Measurements from ENCODE around the gene ANAPC1. TPM values are rescaled to one million over a fixed set of nuclear protein-coding genes. Genes with fewer than 3 reads are reported as not detected.
"Not testable (repeated sequence)": the region's sequence is repeated elsewhere in the genome, so short reads cannot be mapped to it uniquely, and the experiment has no call there.

Gene ANAPC1
- total and polyA plus RNA-seq, 4 donors: 17.4 to 54.6 (median 25.1) TPM

DNA sequence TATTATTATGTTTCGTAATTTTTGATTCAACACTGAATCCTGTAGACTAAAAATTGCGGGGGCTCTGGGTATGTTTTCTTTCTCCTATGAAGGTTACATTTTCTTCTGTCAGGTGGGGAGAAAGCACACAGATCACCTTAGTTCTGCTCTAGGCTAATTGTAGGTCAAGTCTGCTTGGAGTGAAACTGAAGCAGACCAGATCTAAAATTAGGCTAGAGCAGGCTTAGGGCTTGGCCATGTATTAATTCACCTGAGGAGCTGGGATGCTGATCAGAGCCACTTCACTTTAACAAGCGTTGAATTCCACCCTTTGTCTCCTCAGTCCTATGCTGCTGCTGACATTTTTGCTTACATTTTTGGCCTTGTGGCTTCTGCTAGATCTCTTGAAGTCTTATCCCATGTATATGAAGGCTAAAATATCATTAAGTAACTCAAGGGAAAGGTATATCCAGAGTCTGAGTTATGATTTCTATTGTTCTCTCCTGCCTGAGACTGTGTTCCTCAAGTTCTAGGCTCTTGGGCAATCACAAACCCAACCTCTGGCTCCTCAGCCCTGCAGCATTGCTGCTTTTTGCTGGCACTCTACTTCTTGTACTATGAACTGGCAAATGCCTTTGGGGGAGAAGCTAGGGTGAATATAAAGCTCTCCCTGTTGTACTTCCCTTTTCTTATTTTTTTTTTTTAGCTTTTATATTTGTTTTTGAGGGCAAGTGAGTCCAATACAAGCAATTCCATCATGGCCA lies 112.9 kb downstream of the ANAPC1 start:
- not testable (repeated sequence) for DNase-seq (ENCODE audit: low read depth in 4 of 6, low spot score in 6 of 6); H3K36me3 ChIP-seq (ENCODE audit: control insufficient read depth, insufficient read depth, low read length); H3K4me1 ChIP-seq (ENCODE audit: control insufficient read depth, insufficient read depth, low read length); H3K27ac ChIP-seq (ENCODE audit: low read depth, low read length); H3K27me3 ChIP-seq (ENCODE audit: control insufficient read depth, insufficient read depth, low read length); H3K9me3 ChIP-seq (ENCODE audit: control insufficient read depth, insufficient read depth, low read length); H3K4me3 ChIP-seq (ENCODE audit: low read depth, low read length)
- WGBS (ENCODE audit: insufficient coverage): no CpG with 5 or more reads among the region's 3 CpGs

DNA sequence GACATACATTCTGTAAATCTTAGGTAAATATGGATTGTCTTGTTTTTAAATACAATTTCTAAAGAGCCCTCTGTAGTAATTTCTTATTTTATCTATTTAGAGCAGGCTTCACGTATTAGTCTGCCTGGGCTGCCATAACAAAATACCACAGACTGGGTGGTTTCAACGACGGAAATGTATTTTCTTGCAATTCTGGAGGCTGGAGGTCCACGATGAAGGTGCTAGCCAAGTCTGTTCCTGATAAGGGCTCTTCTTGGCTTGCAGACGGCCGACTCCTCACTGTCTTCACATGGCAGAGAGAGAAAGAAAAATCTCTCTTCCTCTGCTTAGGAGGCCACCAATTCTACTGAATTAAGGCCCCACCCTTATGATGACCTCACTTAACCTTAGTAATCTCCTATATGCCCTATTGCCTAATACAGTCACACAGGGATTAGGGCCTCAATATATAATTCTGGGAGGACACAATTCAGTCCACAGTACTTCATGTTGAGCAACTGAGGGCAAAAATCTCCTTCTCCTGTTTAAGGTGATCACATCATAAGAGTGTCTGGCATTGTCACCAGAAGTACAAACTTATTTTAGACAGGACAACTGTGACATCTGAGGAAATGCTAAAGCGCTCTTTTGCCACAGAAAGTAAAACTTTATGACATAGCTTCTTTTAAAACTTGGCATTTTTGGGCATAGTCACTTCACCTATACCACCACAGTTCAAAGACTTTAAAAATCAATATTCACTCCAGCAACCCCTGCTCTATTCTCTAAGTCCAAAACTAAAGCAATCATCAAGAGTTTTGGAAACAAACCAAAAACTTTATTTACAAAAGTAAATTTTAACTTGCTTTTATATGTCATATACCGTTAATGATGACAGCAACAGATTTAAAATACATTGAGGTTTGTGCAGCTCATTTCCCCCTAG lies 115.5 kb downstream of the ANAPC1 start:
- H3K9me3 ChIP-seq (ENCODE audit: control insufficient read depth, insufficient read depth, low read length): not testable (repeated sequence)
- no CpG with 5 or more reads among the region's 8 CpGs for WGBS (ENCODE audit: insufficient coverage)

DNA sequence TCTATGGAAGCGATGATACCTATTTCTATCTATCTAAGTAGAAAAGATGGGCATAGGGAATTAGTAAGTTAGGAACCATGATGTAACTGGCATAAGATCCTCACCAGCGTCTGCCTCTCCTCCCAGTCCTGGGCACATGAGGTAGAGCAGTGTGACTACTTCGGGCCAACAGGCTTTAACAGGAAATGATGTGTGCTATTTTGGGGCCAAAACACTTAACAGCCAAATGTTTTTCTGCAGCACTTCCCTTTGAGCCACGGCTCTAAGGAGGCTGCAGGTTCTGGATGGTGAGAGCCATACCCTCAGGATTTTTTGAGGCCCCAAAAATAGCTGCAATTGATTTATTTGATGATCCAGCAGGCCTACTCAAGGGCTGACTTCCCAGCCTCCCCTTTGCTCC lies 116.9 kb downstream of the ANAPC1 start:
- not testable (repeated sequence) for DNase-seq (ENCODE audit: low read depth in 4 of 6, low spot score in 6 of 6); H3K4me3 ChIP-seq (ENCODE audit: low read depth, low read length); H3K36me3 ChIP-seq (ENCODE audit: control insufficient read depth, insufficient read depth, low read length); H3K9me3 ChIP-seq (ENCODE audit: control insufficient read depth, insufficient read depth, low read length); H3K27me3 ChIP-seq (ENCODE audit: control insufficient read depth, insufficient read depth, low read length); H3K4me1 ChIP-seq (ENCODE audit: control insufficient read depth, insufficient read depth, low read length); H3K27ac ChIP-seq (ENCODE audit: low read depth, low read length)
- no CpG with 5 or more reads among the region's 4 CpGs for WGBS (ENCODE audit: insufficient coverage)

More for the DNA sequence above, 115.5 kb downstream of the ANAPC1 start:
- H3K27me3 ChIP-seq (ENCODE audit: control insufficient read depth, insufficient read depth, low read length); H3K36me3 ChIP-seq (ENCODE audit: control insufficient read depth, insufficient read depth, low read length); H3K4me3 ChIP-seq (ENCODE audit: low read depth, low read length); H3K27ac ChIP-seq (ENCODE audit: low read depth, low read length); H3K4me1 ChIP-seq (ENCODE audit: control insufficient read depth, insufficient read depth, low read length); DNase-seq (ENCODE audit: low read depth in 4 of 6, low spot score in 6 of 6): not testable (repeated sequence)

DNA sequence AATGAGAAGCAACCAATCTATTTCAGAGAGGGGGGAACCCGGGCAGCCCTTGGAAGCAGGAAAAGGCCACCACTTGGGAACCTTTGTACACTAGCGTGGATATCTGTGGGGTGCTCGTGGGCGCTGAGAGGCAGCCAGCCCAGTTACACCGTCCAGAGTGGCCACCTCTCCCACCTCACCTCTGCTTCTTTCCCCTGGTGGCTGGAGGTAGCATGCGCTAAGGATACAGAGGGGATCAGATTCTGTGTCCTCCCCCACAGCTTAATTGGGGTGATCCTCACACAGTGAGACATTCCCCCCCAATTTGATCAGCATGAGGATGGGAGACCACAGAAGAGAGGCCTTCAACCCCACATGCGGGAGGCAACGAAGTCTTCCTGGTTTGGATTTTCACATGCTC lies 117.7 kb downstream of the ANAPC1 start:
- WGBS (ENCODE audit: insufficient coverage): no CpG with 5 or more reads among the region's 8 CpGs
- H3K4me3 ChIP-seq (ENCODE audit: low read depth, low read length); H3K27me3 ChIP-seq (ENCODE audit: control insufficient read depth, insufficient read depth, low read length); DNase-seq (ENCODE audit: low read depth in 4 of 6, low spot score in 6 of 6); H3K4me1 ChIP-seq (ENCODE audit: control insufficient read depth, insufficient read depth, low read length); H3K9me3 ChIP-seq (ENCODE audit: control insufficient read depth, insufficient read depth, low read length); H3K36me3 ChIP-seq (ENCODE audit: control insufficient read depth, insufficient read depth, low read length); H3K27ac ChIP-seq (ENCODE audit: low read depth, low read length): not testable (repeated sequence)

DNA sequence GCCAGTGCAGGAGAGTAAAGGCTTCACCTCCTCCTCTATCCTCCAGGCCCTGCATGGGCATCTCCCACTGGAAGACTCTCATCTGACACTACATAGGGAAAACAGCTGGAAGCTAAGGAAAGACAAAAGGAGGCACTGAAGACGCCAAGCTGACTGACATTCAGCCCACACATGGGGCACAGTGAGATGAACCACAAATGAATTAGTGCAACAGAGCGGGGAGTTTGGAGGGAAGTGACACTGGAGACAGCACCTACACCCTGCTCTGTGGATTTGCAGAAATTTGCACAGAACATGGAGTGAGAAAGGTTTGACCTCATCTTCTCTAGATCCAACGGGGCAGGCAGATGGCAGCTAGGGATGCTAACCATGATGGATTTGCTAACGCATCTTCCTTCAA lies 119.8 kb downstream of the ANAPC1 start:
- H3K4me1 ChIP-seq (ENCODE audit: control insufficient read depth, insufficient read depth, low read length); H3K36me3 ChIP-seq (ENCODE audit: control insufficient read depth, insufficient read depth, low read length); H3K4me3 ChIP-seq (ENCODE audit: low read depth, low read length); H3K9me3 ChIP-seq (ENCODE audit: control insufficient read depth, insufficient read depth, low read length); DNase-seq (ENCODE audit: low read depth in 4 of 6, low spot score in 6 of 6); H3K27ac ChIP-seq (ENCODE audit: low read depth, low read length); H3K27me3 ChIP-seq (ENCODE audit: control insufficient read depth, insufficient read depth, low read length): not testable (repeated sequence)
- WGBS (ENCODE audit: insufficient coverage): 100% methylated on average over 1 of the region's 4 CpGs

DNA sequence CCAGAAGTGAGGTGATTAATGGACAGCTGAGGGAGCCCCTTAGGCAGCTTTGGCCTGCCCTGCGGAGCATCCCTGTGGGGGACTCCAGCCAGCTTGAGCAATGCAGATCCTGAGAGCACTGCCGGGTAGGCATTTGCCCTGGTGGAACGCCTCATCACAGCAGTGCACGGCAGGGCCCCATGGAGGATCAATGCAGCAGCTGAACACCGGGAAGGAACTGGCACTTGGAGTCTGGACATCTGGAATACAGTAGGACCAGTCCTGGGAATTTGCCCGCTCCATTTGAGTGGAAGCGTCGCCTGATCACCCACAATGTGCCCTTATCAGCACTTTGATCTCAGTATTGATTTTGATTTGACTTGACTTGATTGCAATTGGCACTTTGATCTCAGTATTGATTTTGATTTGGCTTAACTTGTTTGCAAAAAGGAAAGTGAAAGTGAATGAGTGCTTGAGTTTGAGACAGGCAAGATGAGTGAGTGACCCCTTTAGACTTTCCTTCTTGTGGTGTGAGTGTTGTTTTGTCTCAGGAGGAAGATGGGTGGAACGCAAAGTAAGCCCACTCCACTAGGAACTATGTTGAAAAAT lies 123.2 kb downstream of the ANAPC1 start:
- not testable (repeated sequence) for H3K27me3 ChIP-seq (ENCODE audit: control insufficient read depth, insufficient read depth, low read length); H3K36me3 ChIP-seq (ENCODE audit: control insufficient read depth, insufficient read depth, low read length); H3K4me3 ChIP-seq (ENCODE audit: low read depth, low read length); H3K27ac ChIP-seq (ENCODE audit: low read depth, low read length); H3K9me3 ChIP-seq (ENCODE audit: control insufficient read depth, insufficient read depth, low read length); DNase-seq (ENCODE audit: low read depth in 4 of 6, low spot score in 6 of 6); H3K4me1 ChIP-seq (ENCODE audit: control insufficient read depth, insufficient read depth, low read length)
- 80% methylated on average over 2 of the region's 9 CpGs for WGBS (ENCODE audit: insufficient coverage)

DNA sequence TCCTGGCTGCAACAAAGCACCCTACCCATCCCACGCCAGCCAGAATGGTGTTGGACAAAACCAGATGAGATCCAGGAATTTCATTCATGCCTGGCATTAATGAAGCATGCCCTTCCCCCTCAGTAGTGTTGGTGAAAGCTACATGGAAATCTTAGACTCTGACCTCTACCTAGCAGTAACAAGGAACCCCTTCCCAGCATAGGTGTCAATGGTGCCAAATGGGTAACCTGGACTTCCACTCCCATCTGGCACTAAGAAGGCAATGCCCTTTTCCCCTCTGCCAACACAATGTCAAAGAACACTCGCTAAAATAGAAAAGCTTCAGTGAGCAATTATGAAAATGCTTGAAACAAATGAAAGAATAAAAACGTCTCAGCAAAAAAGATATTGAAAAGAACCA lies 131.5 kb downstream of the ANAPC1 start:
- H3K27ac ChIP-seq (ENCODE audit: low read depth, low read length); H3K36me3 ChIP-seq (ENCODE audit: control insufficient read depth, insufficient read depth, low read length); H3K27me3 ChIP-seq (ENCODE audit: control insufficient read depth, insufficient read depth, low read length); H3K4me3 ChIP-seq (ENCODE audit: low read depth, low read length); H3K4me1 ChIP-seq (ENCODE audit: control insufficient read depth, insufficient read depth, low read length); DNase-seq (ENCODE audit: low read depth in 4 of 6, low spot score in 6 of 6); H3K9me3 ChIP-seq (ENCODE audit: control insufficient read depth, insufficient read depth, low read length): not testable (repeated sequence)
- no CpG with 5 or more reads among the region's 3 CpGs for WGBS (ENCODE audit: insufficient coverage)

DNA sequence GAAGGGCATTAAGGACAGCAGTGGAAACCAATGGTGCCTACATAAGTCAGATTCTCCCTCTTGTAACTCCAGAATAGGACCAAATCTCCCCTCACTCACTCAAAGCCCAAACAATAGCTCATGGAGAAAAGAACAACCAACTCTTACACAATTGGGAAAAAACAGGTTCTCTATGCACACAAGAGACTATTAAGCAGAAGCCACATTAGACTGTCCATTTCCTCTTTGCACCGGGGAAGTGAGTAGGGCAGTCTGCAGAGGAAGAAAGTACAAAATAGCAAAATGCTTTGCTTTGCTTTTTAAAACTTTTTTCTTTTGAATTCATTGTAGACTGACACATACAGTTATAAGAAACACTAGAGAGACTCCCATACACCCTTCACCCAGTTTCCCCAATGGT lies 133.4 kb downstream of the ANAPC1 start:
- H3K4me1 ChIP-seq (ENCODE audit: control insufficient read depth, insufficient read depth, low read length); DNase-seq (ENCODE audit: low read depth in 4 of 6, low spot score in 6 of 6): not testable (repeated sequence)
- no CpG with 5 or more reads among the region's 1 CpG for WGBS (ENCODE audit: insufficient coverage)

DNA sequence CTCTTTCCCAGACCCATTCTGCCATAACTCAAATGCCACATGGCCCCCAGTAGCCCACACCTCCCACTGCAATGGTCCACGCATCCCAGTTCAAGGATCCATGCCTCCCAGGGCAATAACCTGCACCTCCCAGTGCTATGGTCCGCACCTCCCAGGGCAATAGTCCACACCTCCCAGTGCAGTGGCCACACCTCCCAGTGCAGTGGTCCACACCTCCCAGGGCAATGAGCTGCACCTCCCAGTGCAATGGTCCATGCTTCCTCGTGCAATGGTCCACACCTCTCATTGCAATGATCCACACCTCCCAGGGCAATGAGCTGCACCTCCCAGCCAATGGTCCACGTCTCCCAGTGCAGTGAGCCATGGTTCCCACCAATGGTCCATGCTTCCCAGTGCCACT lies 135.6 kb downstream of the ANAPC1 start:
- not testable (repeated sequence) for H3K36me3 ChIP-seq (ENCODE audit: control insufficient read depth, insufficient read depth, low read length); H3K27me3 ChIP-seq (ENCODE audit: control insufficient read depth, insufficient read depth, low read length); H3K27ac ChIP-seq (ENCODE audit: low read depth, low read length); H3K4me3 ChIP-seq (ENCODE audit: low read depth, low read length); H3K4me1 ChIP-seq (ENCODE audit: control insufficient read depth, insufficient read depth, low read length); DNase-seq (ENCODE audit: low read depth in 4 of 6, low spot score in 6 of 6); H3K9me3 ChIP-seq (ENCODE audit: control insufficient read depth, insufficient read depth, low read length)
- 100% methylated on average over 2 of the region's 4 CpGs for WGBS (ENCODE audit: insufficient coverage)

More for the DNA sequence above, 133.4 kb downstream of the ANAPC1 start:
- H3K27me3 ChIP-seq (ENCODE audit: control insufficient read depth, insufficient read depth, low read length); H3K27ac ChIP-seq (ENCODE audit: low read depth, low read length); H3K9me3 ChIP-seq (ENCODE audit: control insufficient read depth, insufficient read depth, low read length); H3K36me3 ChIP-seq (ENCODE audit: control insufficient read depth, insufficient read depth, low read length); H3K4me3 ChIP-seq (ENCODE audit: low read depth, low read length): not testable (repeated sequence)

Data from spinal cord (tissue), 10 donors.